Gastroesophageal sphincter (tissue), 3 donors: Measurements from ENCODE around the gene MAP3K9.

ENCODE experiments used
- CTCF ChIP-seq, 4 experiments: fragments of 200-600 bp in 2 of 4; fragments of 450-650 bp in 2 of 4; sonication (generic) in 1 of 4; IDR thresholded peaks; one replicate each; pipeline ENCODE4 v1.5.1; 2017 to 2019; ENCODE audit warnings: antibody characterized with exemption in 4 of 4, mild to moderate bottlenecking in 2 of 4, moderate library complexity in 2 of 4
- EP300 ChIP-seq: sonication (generic); formaldehyde crosslinking; IDR thresholded peaks from one replicate; pipeline ENCODE4 v1.6.1; 2017; ENCODE audit warnings: antibody characterized with exemption, mild to moderate bottlenecking
- POLR2A ChIP-seq, 2 donors: fragments of 450-650 bp; IDR thresholded peaks; one replicate each; pipeline ENCODE4 v1.6.1; 2017; ENCODE audit warnings: antibody characterized with exemption in 2 of 2, mild to moderate bottlenecking in 2 of 2, moderate library complexity in 1 of 2
- POLR2AphosphoS5 ChIP-seq: sonication (generic); formaldehyde crosslinking; IDR thresholded peaks from one replicate; pipeline ENCODE4 v1.6.1; 2017; ENCODE audit warnings: antibody characterized with exemption

- TF ChIP-seq CTCF (IDR thresholded peaks at IDR 0.05) = no peak
- TF ChIP-seq POLR2A (IDR thresholded peaks at IDR 0.05) = no peak
- no peak for TF ChIP-seq EP300
- TF ChIP-seq POLR2AphosphoS5 = no peak
These were observed 4.7 kb downstream of the MAP3K9 start for GRCh38 chr14:70804556-70805162.
